GM20431 (cell line): ENCODE data around the gene KIAA2012.

ENCODE experiments used
- in situ Hi-C: fragments of 300-500 bp; cut with MseI, MboI; formaldehyde crosslinking; loops from one replicate; pipeline ENCODE4 v1.15.0; 2020; ENCODE audit warnings: low sequenced_read_pairs; ENCODE audit not compliant: unreplicated experiment

The KIAA2012 gene

GRCh38 chr2:202249521-202250253 lies 176.6 kb downstream of the KIAA2012 start:
- in situ Hi-C loops, result no loop called here

GRCh38 chr2:202251494-202251893 lies 178.4 kb downstream of the KIAA2012 start:
- in situ Hi-C loops, result no loop called here
